ENCODE measurements around the gene JDP2.

JDP2 gene

GRCh38 chr14:75497701-75498100 is 69.9 kb downstream of the JDP2 start:
- H3K36me3 ChIP-seq (ENCODE audit: control insufficient read depth in 2 of 2, insufficient read depth in 1 of 2, low read length in 2 of 2): no peaks in the 10 kb centered on the region
- ChIA-PET POLR2A (no interaction called here), CTCF (interaction anchor here (0.6 kb wide), 1 partner anchor 27 kb away, joined by 3 read pairs; no protein-coding TSS in a partner anchor)
- TF ChIP-seq REST (tag by site-specific recombination; IDR thresholded peaks at IDR 0.05) (no peak), ZNF214 (tag by site-specific recombination; IDR thresholded peaks at IDR 0.05; ENCODE audit: borderline replicate concordance) (no peak), ZNF580 (tag by site-specific recombination; IDR thresholded peaks at IDR 0.05) (no peak), ZNF514 (tag by site-specific recombination; IDR thresholded peaks at IDR 0.05) (no peak), TSHZ1 (tag by site-specific recombination; IDR thresholded peaks at IDR 0.05; ENCODE audit: borderline replicate concordance) (no peak), ZNF623 (tag by site-specific recombination; IDR thresholded peaks at IDR 0.05) (no peak), ZNF426 (tag by site-specific recombination; IDR thresholded peaks at IDR 0.05) (no peak), ZNF37A (tag by site-specific recombination; IDR thresholded peaks at IDR 0.05) (no peak), OVOL3 (tag by site-specific recombination; IDR thresholded peaks at IDR 0.05) (no peak), ZSCAN30 (tag by site-specific recombination; IDR thresholded peaks at IDR 0.05) (no peak), ZNF184 (tag by site-specific recombination; IDR thresholded peaks at IDR 0.05) (no peak), ZBTB26 (tag by site-specific recombination; optimal IDR thresholded peaks at IDR 0.05) (no peak), ZNF501 (tag by site-specific recombination; IDR thresholded peaks at IDR 0.05) (no peak), ZNF837 (tag by site-specific recombination; IDR thresholded peaks at IDR 0.05) (no peak), ZNF792 (tag by site-specific recombination; IDR thresholded peaks at IDR 0.05) (no peak), MZF1 (tag by site-specific recombination; IDR thresholded peaks at IDR 0.05; ENCODE audit: borderline replicate concordance) (no peak), ZNF416 (tag by site-specific recombination; IDR thresholded peaks at IDR 0.05) (no peak), ZNF112 (tag by site-specific recombination; IDR thresholded peaks at IDR 0.05) (no peak), ZNF747 (tag by site-specific recombination; IDR thresholded peaks at IDR 0.05) (no peak)
- no peaks in the 10 kb centered on the region for H3K9me3 ChIP-seq (ENCODE audit: control insufficient read depth, insufficient read depth, low read depth, low read length)
- no peak overlapping the region for H3K4me3 ChIP-seq (ENCODE audit: low read depth, low read length)
- peaks cover 11% of the 10 kb centered on the region for H3K4me1 ChIP-seq (ENCODE audit: control insufficient read depth, insufficient read depth, low read length)
- H3K27ac ChIP-seq (ENCODE audit: extremely low read depth, low read depth, low read length): no peak overlapping the region

All from HEK293 (cell line).